ENCODE results near the gene ZCCHC14.

ZCCHC14 gene

DNA sequence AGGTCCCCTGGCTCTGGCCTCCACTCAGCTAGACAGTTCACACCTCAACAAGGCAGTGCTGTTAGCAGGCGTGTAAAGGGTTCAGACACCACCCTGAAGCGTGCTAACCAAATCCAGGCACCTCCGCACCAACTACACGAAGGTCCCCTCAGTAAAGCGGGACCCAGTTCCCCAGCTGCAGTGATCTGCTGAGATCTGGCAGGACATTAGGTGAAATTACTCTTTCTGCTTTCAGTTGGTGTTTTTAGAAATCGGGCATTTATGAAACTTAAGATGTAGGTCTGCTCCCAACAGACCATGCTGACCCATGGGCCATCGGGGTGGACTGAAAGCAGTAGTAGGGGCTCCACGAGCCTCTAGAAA is 136.4 kb downstream of the ZCCHC14 start:
- DNase-seq: no peak
